ENCODE results near the gene RBM18. TPM values are rescaled to one million over a fixed set of nuclear protein-coding genes. Genes with fewer than 3 reads are reported as not detected.

RBM18 gene
- total and polyA plus RNA-seq, 2 donors (not counting 1 experiment from before 2014, with no cell fraction given): 9.7 to 12.4 TPM

- ATAC-seq (ENCODE audit: low read depth) (no peak), DNase-seq (no peak)
- no peaks in the 10 kb centered on the region for H3K27me3 Mint-ChIP-seq
- intact Hi-C loops (cut with micrococcal nuclease): no loop called here
- peaks cover 11% of the 10 kb centered on the region for H3K4me1 Mint-ChIP-seq
- H3K4me3 Mint-ChIP-seq: no peak overlapping the region
- Histone ChIP-seq H3K36me3 (replicated peaks in 1 of 2; ENCODE audit: control extremely low read depth in 1 of 2, control insufficient read depth in 1 of 2, extremely low read depth in 1 of 2, insufficient read depth in 2 of 2, low read length in 1 of 2) (peaks cover 2 to 31% of the 10 kb centered on the region in 2 experiments), H3K9me3 (ENCODE audit: control extremely low read depth in 1 of 3, control insufficient read depth in 2 of 3, insufficient read depth in 1 of 3, low read length in 2 of 3) (peaks cover 0 to 9% (median 9%) of the 10 kb centered on the region in 3 donors), H3K9ac (ENCODE audit: low read length) (no peak overlapping the region), H3K27me3 (replicated peaks in 1 of 4; ENCODE audit: control extremely low read depth in 1 of 4, control insufficient read depth in 3 of 4, insufficient read depth in 4 of 4, low read length in 3 of 4) (no peaks in the 10 kb centered on the region), H3K4me3 (ENCODE audit: control extremely low read depth in 1 of 5, extremely low read depth in 1 of 5, insufficient read depth in 1 of 5, low read depth in 2 of 5, low read length in 4 of 5) (no peak overlapping the region), H3K79me2 (ENCODE audit: control insufficient read depth, insufficient read depth, low read length) (peaks cover 83% of the 10 kb centered on the region), H4K20me1 (ENCODE audit: control insufficient read depth, insufficient read depth, low read length, poor library complexity, severe bottlenecking) (peaks cover 19% of the 10 kb centered on the region), H2AFZ (ENCODE audit: insufficient read depth, low read depth, low read length, poor library complexity, severe bottlenecking) (no peak overlapping the region), H3K27ac (ENCODE audit: low read length in 2 of 2) (no peak overlapping the region), H3K4me1 (ENCODE audit: control insufficient read depth in 2 of 2, insufficient read depth in 2 of 2, low read length in 2 of 2) (no peaks in the 10 kb centered on the region), H3K4me2 (replicated peaks; ENCODE audit: low read depth, low read length, poor library complexity, severe bottlenecking) (no peak overlapping the region)
- WGBS (ENCODE audit: insufficient coverage): 97% methylated on average over 3 of the region's 7 CpGs
- CTCF ChIA-PET: no interaction called here
- POLR2A ChIA-PET: no interaction called here
- H3K27ac Mint-ChIP-seq: no peak overlapping the region
- no peak for TF ChIP-seq EZH2 (IDR thresholded peaks at IDR 0.05; ENCODE audit: borderline replicate concordance, insufficient read depth, low read depth, low read length, poor library complexity, severe bottlenecking)
- TF ChIP-seq, protein P1, sequence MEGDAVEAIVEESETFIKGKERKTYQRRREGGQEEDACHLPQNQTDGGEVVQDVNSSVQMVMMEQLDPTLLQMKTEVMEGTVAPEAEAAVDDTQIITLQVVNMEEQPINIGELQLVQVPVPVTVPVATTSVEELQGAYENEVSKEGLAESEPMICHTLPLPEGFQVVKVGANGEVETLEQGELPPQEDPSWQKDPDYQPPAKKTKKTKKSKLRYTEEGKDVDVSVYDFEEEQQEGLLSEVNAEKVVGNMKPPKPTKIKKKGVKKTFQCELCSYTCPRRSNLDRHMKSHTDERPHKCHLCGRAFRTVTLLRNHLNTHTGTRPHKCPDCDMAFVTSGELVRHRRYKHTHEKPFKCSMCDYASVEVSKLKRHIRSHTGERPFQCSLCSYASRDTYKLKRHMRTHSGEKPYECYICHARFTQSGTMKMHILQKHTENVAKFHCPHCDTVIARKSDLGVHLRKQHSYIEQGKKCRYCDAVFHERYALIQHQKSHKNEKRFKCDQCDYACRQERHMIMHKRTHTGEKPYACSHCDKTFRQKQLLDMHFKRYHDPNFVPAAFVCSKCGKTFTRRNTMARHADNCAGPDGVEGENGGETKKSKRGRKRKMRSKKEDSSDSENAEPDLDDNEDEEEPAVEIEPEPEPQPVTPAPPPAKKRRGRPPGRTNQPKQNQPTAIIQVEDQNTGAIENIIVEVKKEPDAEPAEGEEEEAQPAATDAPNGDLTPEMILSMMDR (IDR thresholded peaks at IDR 0.05): no peak
- peaks cover 2% of the 10 kb centered on the region for H3K9me3 Mint-ChIP-seq (ENCODE audit: insufficient read depth)
These were observed 11.5 kb upstream of the RBM18 start for GRCh38 chr9:122276096-122276495.

DNA sequence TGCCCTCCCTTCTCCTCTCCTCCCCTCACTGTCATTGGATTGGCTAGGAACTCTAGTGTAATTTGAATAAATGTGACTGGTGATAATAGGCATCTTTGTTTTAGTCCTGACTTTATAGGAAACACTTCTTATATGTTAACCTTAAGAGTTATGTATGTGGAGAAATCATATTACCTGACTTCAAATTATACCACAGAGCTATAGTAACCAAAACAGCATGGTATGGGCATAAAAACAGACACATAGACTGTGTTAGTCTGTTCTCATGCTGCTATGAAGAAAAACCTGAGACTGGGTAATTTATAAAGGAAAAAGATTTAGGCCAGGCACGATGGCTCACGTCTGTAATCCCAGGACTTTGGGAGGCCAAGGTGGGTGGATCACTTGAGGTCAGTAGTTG lies 9.4 kb upstream of the RBM18 start:
- Mint-ChIP-seq H3K27me3 (no peaks in the 10 kb centered on the region), H3K4me3 (no peak overlapping the region), H3K9me3 (ENCODE audit: insufficient read depth) (peaks cover 2% of the 10 kb centered on the region), H3K4me1 (peaks cover 15% of the 10 kb centered on the region), H3K27ac (no peak overlapping the region)
- peaks cover 91% of the 10 kb centered on the region for H3K79me2 ChIP-seq (ENCODE audit: control insufficient read depth, insufficient read depth, low read length)
- WGBS (ENCODE audit: insufficient coverage): 96% methylated on average over 2 of the region's 2 CpGs
- TF ChIP-seq EZH2 (IDR thresholded peaks at IDR 0.05; ENCODE audit: borderline replicate concordance, insufficient read depth, low read depth, low read length, poor library complexity, severe bottlenecking): no peak
- TF ChIP-seq, protein P1 (IDR thresholded peaks at IDR 0.05): no peak
- no peaks in the 10 kb centered on the region for H3K27me3 ChIP-seq (replicated peaks in 1 of 4; ENCODE audit: control extremely low read depth in 1 of 4, control insufficient read depth in 3 of 4, insufficient read depth in 4 of 4, low read length in 3 of 4)
- no peaks in the 10 kb centered on the region for H3K4me1 ChIP-seq (ENCODE audit: control insufficient read depth in 2 of 2, insufficient read depth in 2 of 2, low read length in 2 of 2)
- no peak overlapping the region for H2AFZ ChIP-seq (ENCODE audit: insufficient read depth, low read depth, low read length, poor library complexity, severe bottlenecking)
- peaks cover 18% of the 10 kb centered on the region for H4K20me1 ChIP-seq (ENCODE audit: control insufficient read depth, insufficient read depth, low read length, poor library complexity, severe bottlenecking)
- no peak for ATAC-seq (ENCODE audit: low read depth)
- no peak overlapping the region for H3K4me3 ChIP-seq (ENCODE audit: control extremely low read depth in 1 of 5, extremely low read depth in 1 of 5, insufficient read depth in 1 of 5, low read depth in 2 of 5, low read length in 4 of 5)
- POLR2A ChIA-PET: no interaction called here
- no peak overlapping the region for H3K4me2 ChIP-seq (replicated peaks; ENCODE audit: low read depth, low read length, poor library complexity, severe bottlenecking)
- no peak overlapping the region for H3K9ac ChIP-seq (ENCODE audit: low read length)
- H3K27ac ChIP-seq (ENCODE audit: low read length in 2 of 2): no peak overlapping the region
- H3K36me3 ChIP-seq (replicated peaks in 1 of 2; ENCODE audit: control extremely low read depth in 1 of 2, control insufficient read depth in 1 of 2, extremely low read depth in 1 of 2, insufficient read depth in 2 of 2, low read length in 1 of 2): peaks cover 0 to 26% of the 10 kb centered on the region in 2 experiments
- intact Hi-C loops (cut with micrococcal nuclease): no loop called here
- CTCF ChIA-PET: no interaction called here
- peaks cover 0 to 9% (median 9%) of the 10 kb centered on the region in 3 donors for H3K9me3 ChIP-seq (ENCODE audit: control extremely low read depth in 1 of 3, control insufficient read depth in 2 of 3, insufficient read depth in 1 of 3, low read length in 2 of 3)
- DNase-seq: no peak
